Fibroblast of villous mesenchyme (primary cell): ENCODE measurements around the gene ERLEC1. TPM values are rescaled to one million over a fixed set of nuclear protein-coding genes. Genes with fewer than 3 reads are reported as not detected.
"Not testable (repeated sequence)": the region's sequence is repeated elsewhere in the genome, so short reads cannot be mapped to it uniquely, and the experiment has no call there.

ENCODE experiments used
- DNase-seq: peaks from one replicate; pipeline ENCODE4 v3.0.0-alpha.2; 2010; ENCODE audit warnings: low read depth
- H3K4me3 ChIP-seq: 2 replicates; pipeline ENCODE4 v1.5.1; 2011; ENCODE audit warnings: low read depth, mild to moderate bottlenecking, low read length
- total RNA-seq: library from RNA; depleted of rRNA; stranded (reverse); fragments of >200 nt; gene quantifications from 2 replicates; pipeline ENCODE4 v1.2.3, GENCODE V29; 2012
- TF ChIP-seq, protein P1 (sequence below): IDR thresholded peaks from 2 replicates; pipeline ENCODE4 v1.5.1; 2012; ENCODE audit warnings: low read depth, mild to moderate bottlenecking, low read length; ENCODE audit not compliant: insufficient read depth

ERLEC1 gene
- total RNA-seq, 1 donor = 145 TPM

GRCh38 chr2:53751728-53752127 lies 35.1 kb upstream of the ERLEC1 start:
- DNase-seq = peak; percentile 3
- TF ChIP-seq, protein P1, sequence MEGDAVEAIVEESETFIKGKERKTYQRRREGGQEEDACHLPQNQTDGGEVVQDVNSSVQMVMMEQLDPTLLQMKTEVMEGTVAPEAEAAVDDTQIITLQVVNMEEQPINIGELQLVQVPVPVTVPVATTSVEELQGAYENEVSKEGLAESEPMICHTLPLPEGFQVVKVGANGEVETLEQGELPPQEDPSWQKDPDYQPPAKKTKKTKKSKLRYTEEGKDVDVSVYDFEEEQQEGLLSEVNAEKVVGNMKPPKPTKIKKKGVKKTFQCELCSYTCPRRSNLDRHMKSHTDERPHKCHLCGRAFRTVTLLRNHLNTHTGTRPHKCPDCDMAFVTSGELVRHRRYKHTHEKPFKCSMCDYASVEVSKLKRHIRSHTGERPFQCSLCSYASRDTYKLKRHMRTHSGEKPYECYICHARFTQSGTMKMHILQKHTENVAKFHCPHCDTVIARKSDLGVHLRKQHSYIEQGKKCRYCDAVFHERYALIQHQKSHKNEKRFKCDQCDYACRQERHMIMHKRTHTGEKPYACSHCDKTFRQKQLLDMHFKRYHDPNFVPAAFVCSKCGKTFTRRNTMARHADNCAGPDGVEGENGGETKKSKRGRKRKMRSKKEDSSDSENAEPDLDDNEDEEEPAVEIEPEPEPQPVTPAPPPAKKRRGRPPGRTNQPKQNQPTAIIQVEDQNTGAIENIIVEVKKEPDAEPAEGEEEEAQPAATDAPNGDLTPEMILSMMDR = no peak
- no peak overlapping the region for H3K4me3 ChIP-seq

GRCh38 chr2:53752385-53752784 lies 34.5 kb upstream of the ERLEC1 start:
- no peak overlapping the region for H3K4me3 ChIP-seq
- no peak for DNase-seq
- TF ChIP-seq, protein P1 = no peak

GRCh38 chr2:53753041-53753440 lies 33.8 kb upstream of the ERLEC1 start:
- no peak for DNase-seq
- H3K4me3 ChIP-seq = no peak overlapping the region
- TF ChIP-seq, protein P1 = no peak

- TF ChIP-seq, protein P1 = no peak
- peak; percentile 16 for DNase-seq
Measured at GRCh38 chr2:53755121-53755520, 31.7 kb upstream of the ERLEC1 start.

DNA sequence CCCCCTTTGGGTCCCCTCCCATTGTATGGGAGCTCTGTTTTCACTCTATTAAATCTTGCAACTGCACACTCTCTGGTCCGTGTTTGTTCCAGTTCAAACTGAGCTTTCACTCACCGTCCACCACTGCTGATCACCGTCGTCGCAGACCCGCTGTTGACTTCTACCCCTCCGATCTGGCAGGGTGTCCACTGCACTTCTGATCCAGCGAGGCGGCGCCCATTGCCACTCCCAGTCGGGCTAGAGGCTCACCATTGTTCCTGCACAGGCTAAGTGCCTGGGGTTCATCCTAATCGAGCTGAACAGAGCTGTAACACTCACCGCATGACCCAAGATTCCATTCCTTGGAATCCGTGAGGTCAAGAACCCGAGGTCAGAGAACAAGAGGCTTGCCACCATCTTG lies 30.2 kb upstream of the ERLEC1 start:
- TF ChIP-seq, protein P1 = no peak
- no peak overlapping the region for H3K4me3 ChIP-seq
- DNase-seq = no peak

More at GRCh38 chr2:53755121-53755520, 31.7 kb upstream of the ERLEC1 start:
- no peak overlapping the region for H3K4me3 ChIP-seq

GRCh38 chr2:53757206-53757605 lies 29.6 kb upstream of the ERLEC1 start:
- not testable (repeated sequence) for DNase-seq, H3K4me3 ChIP-seq

DNA sequence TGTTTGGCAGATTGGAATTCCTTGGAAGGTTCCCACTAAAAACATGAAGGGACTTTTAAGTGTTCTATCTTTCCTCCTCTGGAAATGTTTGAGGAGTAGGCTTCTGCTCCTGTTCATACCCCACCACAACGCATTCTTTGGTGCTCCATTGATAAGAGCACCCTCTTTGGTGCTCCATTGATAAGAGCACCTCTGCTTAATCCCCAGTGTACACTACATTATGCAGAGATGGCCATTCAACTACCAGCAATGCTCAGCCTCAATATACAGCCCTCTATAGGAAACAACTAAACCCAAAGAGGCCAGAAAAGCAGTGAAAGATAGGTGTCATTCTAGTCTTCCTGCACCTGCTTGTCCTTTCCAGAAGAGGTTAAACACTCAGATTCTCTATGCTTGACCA lies 21.1 kb upstream of the ERLEC1 start:
- H3K4me3 ChIP-seq = no peak overlapping the region
- DNase-seq = no peak
- TF ChIP-seq, protein P1 = no peak
